Liver (tissue), 9 donors: ENCODE measurements around the gene SIX3. TPM values are rescaled to one million over a fixed set of nuclear protein-coding genes. Genes with fewer than 3 reads are reported as not detected.

Experiments used
- DNase-seq: peaks from one replicate; pipeline ENCODE4 v3.0.0-alpha.2; 2017; ENCODE audit warnings: low spot score
- H3K27ac ChIP-seq, 2 donors: one replicate each; pipeline ENCODE4 v1.7.0; 2013; ENCODE audit warnings: inconsistent platforms in 2 of 2, low read length in 2 of 2, control low read depth in 1 of 2, low read depth in 1 of 2, mild to moderate bottlenecking in 1 of 2
- H3K27me3 ChIP-seq, 4 donors: one replicate each; pipeline versions ENCODE4 v1.6.1 to v1.7.0; 2013; ENCODE audit warnings: low read length in 3 of 4, inconsistent platforms in 1 of 4, mild to moderate bottlenecking in 1 of 4, moderate library complexity in 1 of 4; ENCODE audit not compliant: control insufficient read depth in 4 of 4, insufficient read depth in 4 of 4
- H3K36me3 ChIP-seq, 4 donors: one replicate each; pipeline versions ENCODE4 v1.6.1 to v1.7.0; 2013; ENCODE audit warnings: low read length in 3 of 4, mild to moderate bottlenecking in 3 of 4, low read depth in 1 of 4, moderate library complexity in 1 of 4; ENCODE audit not compliant: control insufficient read depth in 4 of 4, insufficient read depth in 3 of 4
- H3K4me1 ChIP-seq, 4 donors: one replicate each; pipeline versions ENCODE4 v1.6.1 to v1.7.0; 2013; ENCODE audit warnings: low read length in 3 of 4, mild to moderate bottlenecking in 3 of 4, moderate library complexity in 1 of 4; ENCODE audit not compliant: control insufficient read depth in 4 of 4, insufficient read depth in 4 of 4
- H3K4me3 ChIP-seq, 3 donors: one replicate each; pipeline versions ENCODE4 v1.6.1 to v1.7.0; 2013; ENCODE audit warnings: low read length in 3 of 3, control low read depth in 1 of 3, low read depth in 1 of 3, mild to moderate bottlenecking in 1 of 3
- H3K9ac ChIP-seq, 2 donors: one replicate each; pipeline ENCODE4 v1.7.0; 2013; ENCODE audit warnings: low read length in 2 of 2, mild to moderate bottlenecking in 2 of 2, moderate library complexity in 2 of 2, control low read depth in 1 of 2, low read depth in 1 of 2
- H3K9me3 ChIP-seq, 4 donors: one replicate each; pipeline versions ENCODE4 v1.6.1 to v1.7.0; 2013; ENCODE audit warnings: low read length in 3 of 4; ENCODE audit not compliant: control insufficient read depth in 4 of 4
- EGR1 ChIP-seq, 2 donors: IDR thresholded peaks; 2 replicates each; pipeline ENCODE4 v1.6.1; 2016 to 2018; ENCODE audit warnings: antibody characterized with exemption in 2 of 2, low read depth in 2 of 2
- FOXA1 ChIP-seq: IDR thresholded peaks from 2 replicates; pipeline ENCODE4 v1.6.1; 2016; ENCODE audit warnings: antibody characterized with exemption
- FOXA2 ChIP-seq: IDR thresholded peaks from 2 replicates; pipeline ENCODE4 v1.6.1; 2016; ENCODE audit warnings: antibody characterized with exemption
- GABPA ChIP-seq, 2 donors: IDR thresholded peaks in 1 of 2; conservative IDR thresholded peaks in 1 of 2; 2 replicates each; pipeline ENCODE4 v1.6.1; 2016; ENCODE audit warnings: antibody characterized with exemption in 2 of 2, mild to moderate bottlenecking in 1 of 2, moderate library complexity in 1 of 2
- HNF4A ChIP-seq, 2 donors: conservative IDR thresholded peaks; 2 replicates each; pipeline ENCODE4 v1.6.1; 2016; ENCODE audit warnings: antibody characterized with exemption in 2 of 2, mild to moderate bottlenecking in 2 of 2
- HNF4G ChIP-seq: IDR thresholded peaks from 2 replicates; pipeline ENCODE4 v1.6.1; 2016; ENCODE audit warnings: antibody characterized with exemption
- JUND ChIP-seq, 2 donors: IDR thresholded peaks; 2 replicates each; pipeline ENCODE4 v1.6.1; 2016; ENCODE audit warnings: antibody characterized with exemption in 2 of 2
- NR2F2 ChIP-seq: IDR thresholded peaks from 2 replicates; pipeline ENCODE4 v1.6.1; 2016; ENCODE audit warnings: antibody characterized with exemption
- RAD21 ChIP-seq, 2 donors: IDR thresholded peaks; 2 replicates each; pipeline ENCODE4 v1.6.1; 2016; ENCODE audit warnings: antibody characterized with exemption in 2 of 2, mild to moderate bottlenecking in 2 of 2
- SP1 ChIP-seq: IDR thresholded peaks from 2 replicates; pipeline ENCODE4 v1.6.1; 2018; ENCODE audit warnings: antibody characterized with exemption, mild to moderate bottlenecking
- TAF1 ChIP-seq: conservative IDR thresholded peaks from 2 replicates; pipeline ENCODE4 v1.6.1; 2016; ENCODE audit warnings: antibody characterized with exemption, mild to moderate bottlenecking
- YY1 ChIP-seq: IDR thresholded peaks from 2 replicates; pipeline ENCODE4 v1.6.1; 2016; ENCODE audit warnings: antibody characterized with exemption, mild to moderate bottlenecking
- WGBS: extraction: QIAGEN DNeasy Blood & Tissue Kit; methylation state at CpG from one replicate; pipeline ENCODE4 v1.1.7; 2013; 5-methylcytosine and 5-hydroxymethylcytosine counted together
- polyA plus RNA-seq, 2 donors: library from polyadenylated mRNA; stranded (reverse) in 1 of 2; unstranded in 1 of 2; fragments of 200-250 nt in 1 of 2; fragments of >200 nt in 1 of 2; fragmentation: Nextera tagmentation in 1 of 2; extraction: Ambion mirVana in 1 of 2; gene quantifications; one replicate each; pipeline versions ENCODE4 v1.2.1 to v1.2.3, GENCODE V29; 2013 to 2015
- total RNA-seq, 2 donors: library from RNA; depleted of rRNA; stranded (reverse); fragments of >200 nt; gene quantifications; one replicate each; pipeline ENCODE4 v1.2.3, GENCODE V29; 2014
- TF ChIP-seq, protein P1 (sequence below): IDR thresholded peaks from 2 replicates; pipeline ENCODE4 v1.6.1; 2016; ENCODE audit warnings: antibody characterized with exemption
- TF ChIP-seq, protein P2 (sequence below): fragments of 150-350 bp; IDR thresholded peaks from 2 replicates; pipeline ENCODE4 v1.5.1; 2017; ENCODE audit warnings: improper control_type of control experiment, low read depth, low read length; ENCODE audit not compliant: missing input control
- TF ChIP-seq, protein P3 (sequence below): IDR thresholded peaks from 2 replicates; pipeline ENCODE4 v1.6.1; 2016; ENCODE audit warnings: antibody characterized with exemption
- TF ChIP-seq, protein P4 (sequence below): IDR thresholded peaks from 2 replicates; pipeline ENCODE4 v1.6.1; 2016; ENCODE audit warnings: antibody characterized with exemption, mild to moderate bottlenecking
- TF ChIP-seq, protein P5 (sequence below): IDR thresholded peaks from 2 replicates; pipeline ENCODE4 v1.6.1; 2016; ENCODE audit warnings: antibody characterized with exemption
- donor health status: healthy.
- donor health status: healthy.
- donor health status: healthy.
- donor health status: healthy.
- donor health status: healthy.

Gene SIX3
- total and polyA plus RNA-seq, 4 donors = not detected

DNA sequence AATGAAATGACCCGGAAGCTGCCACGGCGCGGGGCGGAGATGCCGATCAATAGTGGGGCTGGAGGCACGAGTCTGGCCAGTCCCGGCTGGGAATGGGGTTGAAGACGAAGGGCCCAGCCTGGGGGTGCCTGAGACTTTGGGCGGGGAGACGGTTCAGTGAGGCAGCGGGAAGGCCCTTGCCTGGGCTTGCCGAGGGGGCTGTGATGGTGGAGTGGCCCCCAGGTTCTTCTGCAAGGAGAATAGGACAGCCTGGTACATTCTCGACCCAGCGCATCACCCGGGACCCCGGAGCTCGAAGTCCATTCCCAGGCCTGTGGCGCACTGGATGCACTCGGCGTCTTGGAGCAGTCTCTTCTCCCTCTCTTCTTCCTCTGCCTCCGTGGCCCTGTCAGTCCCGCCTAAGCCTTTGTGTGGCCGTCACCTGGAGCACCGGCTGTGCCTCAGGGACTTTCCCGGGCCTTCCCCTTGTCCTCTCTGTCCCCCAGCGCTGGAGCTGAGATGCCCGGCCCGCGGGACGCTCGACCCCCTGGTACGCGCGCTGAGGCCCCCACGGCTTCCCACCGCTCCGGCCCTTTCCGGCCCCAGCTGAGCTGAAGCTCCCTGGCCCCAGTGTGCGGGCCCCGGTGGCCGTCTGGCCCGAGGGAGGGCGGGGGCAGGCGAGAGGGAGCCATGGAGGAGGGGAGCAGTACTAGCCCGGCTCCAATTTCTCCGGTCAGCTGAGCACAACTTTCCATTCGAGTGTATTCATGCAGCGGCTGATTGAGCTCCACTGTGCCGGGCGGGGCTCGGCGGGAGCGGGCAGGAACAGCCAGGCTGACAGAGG lies 8.0 kb downstream of the SIX3 start:
- Histone ChIP-seq H3K4me3 (no peak overlapping the region), H3K27ac (no peak overlapping the region)
- WGBS = 10% methylated on average over 54 of the region's 54 CpGs

DNA sequence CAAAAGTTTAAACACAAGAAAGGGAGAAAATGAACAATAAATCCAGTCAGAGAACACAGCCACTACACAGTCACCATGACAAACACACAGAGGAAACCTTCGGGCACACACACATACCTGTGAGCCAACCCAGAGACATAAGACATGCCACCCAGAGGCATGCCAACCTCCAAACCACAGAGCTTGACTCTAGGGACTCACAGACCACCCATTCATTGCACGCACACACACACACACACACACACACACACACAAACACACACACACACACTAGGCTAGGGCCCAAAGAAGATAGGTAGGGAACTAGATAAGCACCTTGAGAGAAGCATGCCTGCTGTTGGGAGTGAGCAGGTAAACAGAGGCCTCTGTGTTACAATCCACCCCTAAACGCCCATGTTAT lies 9.1 kb downstream of the SIX3 start:
- H3K27me3 ChIP-seq = peaks cover 5 to 27% (median 13%) of the 10 kb centered on the region in 4 donors
- TF ChIP-seq, protein P1, sequence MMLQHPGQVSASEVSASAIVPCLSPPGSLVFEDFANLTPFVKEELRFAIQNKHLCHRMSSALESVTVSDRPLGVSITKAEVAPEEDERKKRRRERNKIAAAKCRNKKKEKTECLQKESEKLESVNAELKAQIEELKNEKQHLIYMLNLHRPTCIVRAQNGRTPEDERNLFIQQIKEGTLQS = no peak
- H3K9ac ChIP-seq = no peak overlapping the region
- WGBS = 87% methylated on average over 3 of the region's 3 CpGs
- no peak overlapping the region for H3K4me3 ChIP-seq
- no peak overlapping the region for H3K27ac ChIP-seq
- no peaks in the 10 kb centered on the region for H3K9me3 ChIP-seq
- H3K4me1 ChIP-seq = peaks cover 12 to 43% (median 26%) of the 10 kb centered on the region in 4 donors
- no peaks in the 10 kb centered on the region for H3K36me3 ChIP-seq
- DNase-seq = no peak

More for the DNA sequence above, 8.0 kb downstream of the SIX3 start:
- Histone ChIP-seq H3K4me1 (peaks cover 13 to 38% (median 17%) of the 10 kb centered on the region in 4 donors), H3K36me3 (no peaks in the 10 kb centered on the region), H3K9me3 (no peaks in the 10 kb centered on the region), H3K27me3 (peaks cover 0 to 30% (median 14%) of the 10 kb centered on the region in 4 donors), H3K9ac (no peak overlapping the region)
- DNase-seq = no peak
- TF ChIP-seq TAF1 (no peak), YY1 (no peak), FOXA1 (no peak), GABPA (IDR thresholded peaks at IDR 0.05 in 1 of 2, conservative IDR thresholded peaks at IDR 0.05 in 1 of 2) (no peak), JUND (IDR thresholded peaks at IDR 0.05) (no peak), FOXA2 (no peak), RAD21 (IDR thresholded peaks at IDR 0.05) (no peak), HNF4A (conservative IDR thresholded peaks at IDR 0.05) (no peak), SP1 (no peak), HNF4G (no peak), EGR1 (IDR thresholded peaks at IDR 0.05; ENCODE audit: low read depth in 2 of 2) (no peak)
- TF ChIP-seq, protein P1 = no peak
- TF ChIP-seq, protein P2, sequence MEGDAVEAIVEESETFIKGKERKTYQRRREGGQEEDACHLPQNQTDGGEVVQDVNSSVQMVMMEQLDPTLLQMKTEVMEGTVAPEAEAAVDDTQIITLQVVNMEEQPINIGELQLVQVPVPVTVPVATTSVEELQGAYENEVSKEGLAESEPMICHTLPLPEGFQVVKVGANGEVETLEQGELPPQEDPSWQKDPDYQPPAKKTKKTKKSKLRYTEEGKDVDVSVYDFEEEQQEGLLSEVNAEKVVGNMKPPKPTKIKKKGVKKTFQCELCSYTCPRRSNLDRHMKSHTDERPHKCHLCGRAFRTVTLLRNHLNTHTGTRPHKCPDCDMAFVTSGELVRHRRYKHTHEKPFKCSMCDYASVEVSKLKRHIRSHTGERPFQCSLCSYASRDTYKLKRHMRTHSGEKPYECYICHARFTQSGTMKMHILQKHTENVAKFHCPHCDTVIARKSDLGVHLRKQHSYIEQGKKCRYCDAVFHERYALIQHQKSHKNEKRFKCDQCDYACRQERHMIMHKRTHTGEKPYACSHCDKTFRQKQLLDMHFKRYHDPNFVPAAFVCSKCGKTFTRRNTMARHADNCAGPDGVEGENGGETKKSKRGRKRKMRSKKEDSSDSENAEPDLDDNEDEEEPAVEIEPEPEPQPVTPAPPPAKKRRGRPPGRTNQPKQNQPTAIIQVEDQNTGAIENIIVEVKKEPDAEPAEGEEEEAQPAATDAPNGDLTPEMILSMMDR = no peak

DNA sequence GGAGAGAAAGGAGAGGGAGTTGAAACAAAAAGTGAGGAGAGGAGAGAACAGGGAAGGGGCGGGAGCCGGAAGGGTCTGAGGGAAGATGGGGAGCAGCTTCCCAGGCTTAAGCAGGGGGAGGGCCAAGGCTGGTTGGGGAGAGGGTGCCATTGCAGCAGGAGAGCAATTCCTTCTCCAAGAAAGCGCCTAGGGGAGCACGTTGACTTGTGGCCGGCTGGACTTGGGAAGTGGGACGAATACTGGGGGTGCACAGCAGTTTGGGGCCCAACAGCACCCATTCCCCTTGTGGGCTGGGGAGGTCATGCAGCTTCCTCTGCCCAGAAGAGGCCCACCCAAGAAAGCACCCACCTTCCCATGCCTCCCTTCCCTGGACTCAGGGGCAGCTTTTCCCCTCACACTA lies 9.6 kb downstream of the SIX3 start:
- TF ChIP-seq, protein P3, sequence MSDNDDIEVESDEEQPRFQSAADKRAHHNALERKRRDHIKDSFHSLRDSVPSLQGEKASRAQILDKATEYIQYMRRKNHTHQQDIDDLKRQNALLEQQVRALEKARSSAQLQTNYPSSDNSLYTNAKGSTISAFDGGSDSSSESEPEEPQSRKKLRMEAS = no peak
- TF ChIP-seq, protein P4, sequence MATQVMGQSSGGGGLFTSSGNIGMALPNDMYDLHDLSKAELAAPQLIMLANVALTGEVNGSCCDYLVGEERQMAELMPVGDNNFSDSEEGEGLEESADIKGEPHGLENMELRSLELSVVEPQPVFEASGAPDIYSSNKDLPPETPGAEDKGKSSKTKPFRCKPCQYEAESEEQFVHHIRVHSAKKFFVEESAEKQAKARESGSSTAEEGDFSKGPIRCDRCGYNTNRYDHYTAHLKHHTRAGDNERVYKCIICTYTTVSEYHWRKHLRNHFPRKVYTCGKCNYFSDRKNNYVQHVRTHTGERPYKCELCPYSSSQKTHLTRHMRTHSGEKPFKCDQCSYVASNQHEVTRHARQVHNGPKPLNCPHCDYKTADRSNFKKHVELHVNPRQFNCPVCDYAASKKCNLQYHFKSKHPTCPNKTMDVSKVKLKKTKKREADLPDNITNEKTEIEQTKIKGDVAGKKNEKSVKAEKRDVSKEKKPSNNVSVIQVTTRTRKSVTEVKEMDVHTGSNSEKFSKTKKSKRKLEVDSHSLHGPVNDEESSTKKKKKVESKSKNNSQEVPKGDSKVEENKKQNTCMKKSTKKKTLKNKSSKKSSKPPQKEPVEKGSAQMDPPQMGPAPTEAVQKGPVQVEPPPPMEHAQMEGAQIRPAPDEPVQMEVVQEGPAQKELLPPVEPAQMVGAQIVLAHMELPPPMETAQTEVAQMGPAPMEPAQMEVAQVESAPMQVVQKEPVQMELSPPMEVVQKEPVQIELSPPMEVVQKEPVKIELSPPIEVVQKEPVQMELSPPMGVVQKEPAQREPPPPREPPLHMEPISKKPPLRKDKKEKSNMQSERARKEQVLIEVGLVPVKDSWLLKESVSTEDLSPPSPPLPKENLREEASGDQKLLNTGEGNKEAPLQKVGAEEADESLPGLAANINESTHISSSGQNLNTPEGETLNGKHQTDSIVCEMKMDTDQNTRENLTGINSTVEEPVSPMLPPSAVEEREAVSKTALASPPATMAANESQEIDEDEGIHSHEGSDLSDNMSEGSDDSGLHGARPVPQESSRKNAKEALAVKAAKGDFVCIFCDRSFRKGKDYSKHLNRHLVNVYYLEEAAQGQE = no peak
- TF ChIP-seq FOXA2 = no peak
- TF ChIP-seq RAD21 (IDR thresholded peaks at IDR 0.05) = no peak
- no peak for TF ChIP-seq GABPA (IDR thresholded peaks at IDR 0.05 in 1 of 2, conservative IDR thresholded peaks at IDR 0.05 in 1 of 2)
- TF ChIP-seq, protein P5, sequence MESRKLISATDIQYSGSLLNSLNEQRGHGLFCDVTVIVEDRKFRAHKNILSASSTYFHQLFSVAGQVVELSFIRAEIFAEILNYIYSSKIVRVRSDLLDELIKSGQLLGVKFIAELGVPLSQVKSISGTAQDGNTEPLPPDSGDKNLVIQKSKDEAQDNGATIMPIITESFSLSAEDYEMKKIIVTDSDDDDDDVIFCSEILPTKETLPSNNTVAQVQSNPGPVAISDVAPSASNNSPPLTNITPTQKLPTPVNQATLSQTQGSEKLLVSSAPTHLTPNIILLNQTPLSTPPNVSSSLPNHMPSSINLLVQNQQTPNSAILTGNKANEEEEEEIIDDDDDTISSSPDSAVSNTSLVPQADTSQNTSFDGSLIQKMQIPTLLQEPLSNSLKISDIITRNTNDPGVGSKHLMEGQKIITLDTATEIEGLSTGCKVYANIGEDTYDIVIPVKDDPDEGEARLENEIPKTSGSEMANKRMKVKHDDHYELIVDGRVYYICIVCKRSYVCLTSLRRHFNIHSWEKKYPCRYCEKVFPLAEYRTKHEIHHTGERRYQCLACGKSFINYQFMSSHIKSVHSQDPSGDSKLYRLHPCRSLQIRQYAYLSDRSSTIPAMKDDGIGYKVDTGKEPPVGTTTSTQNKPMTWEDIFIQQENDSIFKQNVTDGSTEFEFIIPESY = no peak
- TF ChIP-seq JUND (IDR thresholded peaks at IDR 0.05) = no peak
- no peak for TF ChIP-seq NR2F2
- no peak for TF ChIP-seq TAF1
- TF ChIP-seq HNF4A (conservative IDR thresholded peaks at IDR 0.05) = no peak
- no peak for TF ChIP-seq FOXA1
- Histone ChIP-seq H3K4me1 (peaks cover 12 to 46% (median 30%) of the 10 kb centered on the region in 4 donors), H3K27ac (no peak overlapping the region), H3K27me3 (peaks cover 5 to 24% (median 12%) of the 10 kb centered on the region in 4 donors), H3K36me3 (no peaks in the 10 kb centered on the region), H3K9ac (no peak overlapping the region), H3K4me3 (no peak overlapping the region), H3K9me3 (no peaks in the 10 kb centered on the region)
- whole genome bisulfite sequencing = 85% methylated on average over 6 of the region's 6 CpGs
- no peak for DNase-seq
